ENCODE data around the gene EFHC1.

Gene EFHC1

GRCh38 chr6:52560462-52560861 is 140.3 kb downstream of the EFHC1 start:
- DNase-seq (ENCODE audit: low spot score) (no peak), ATAC-seq (ENCODE audit: low read depth) (no peak)
- Histone ChIP-seq H3K36me3 (ENCODE audit: low read depth) (peaks cover 6% of the 10 kb centered on the region; the same call in 1 of the 2 replicates), H3K27me3 (ENCODE audit: insufficient read depth, poor library complexity, severe bottlenecking) (no peaks in the 10 kb centered on the region), H3K4me3 (ENCODE audit: severe bottlenecking) (no peak overlapping the region), H3K9me3 (ENCODE audit: severe bottlenecking) (no peaks in the 10 kb centered on the region), H3K27ac (ENCODE audit: poor library complexity, severe bottlenecking) (no peak overlapping the region), H3K4me1 (ENCODE audit: insufficient read depth, poor library complexity, severe bottlenecking) (peaks cover 7% of the 10 kb centered on the region)
- no peak for TF ChIP-seq CTCF (IDR thresholded peaks at IDR 0.05; ENCODE audit: poor library complexity, severe bottlenecking)

GRCh38 chr6:52562911-52563310 is 142.8 kb downstream of the EFHC1 start:
- H3K27me3 ChIP-seq (ENCODE audit: insufficient read depth, poor library complexity, severe bottlenecking), result no peaks in the 10 kb centered on the region
- H3K9me3 ChIP-seq (ENCODE audit: severe bottlenecking), result no peaks in the 10 kb centered on the region
- peak overlapping the region; percentile 15 for H3K27ac ChIP-seq (ENCODE audit: poor library complexity, severe bottlenecking)
- H3K36me3 ChIP-seq (ENCODE audit: low read depth), result peaks cover 10% of the 10 kb centered on the region; the same call in 1 of the 2 replicates
- H3K4me3 ChIP-seq (ENCODE audit: severe bottlenecking), result no peak overlapping the region
- DNase-seq (ENCODE audit: low spot score) (no peak), ATAC-seq (ENCODE audit: low read depth) (no peak)
- no peak for TF ChIP-seq CTCF (IDR thresholded peaks at IDR 0.05; ENCODE audit: poor library complexity, severe bottlenecking)
- peaks cover 27% of the 10 kb centered on the region for H3K4me1 ChIP-seq (ENCODE audit: insufficient read depth, poor library complexity, severe bottlenecking)

GRCh38 chr6:52564856-52565255 is 144.7 kb downstream of the EFHC1 start:
- no peaks in the 10 kb centered on the region for H3K9me3 ChIP-seq (ENCODE audit: severe bottlenecking)
- ATAC-seq (ENCODE audit: low read depth), result no peak
- TF ChIP-seq CTCF (IDR thresholded peaks at IDR 0.05; ENCODE audit: poor library complexity, severe bottlenecking), result no peak
- H3K4me1 ChIP-seq (ENCODE audit: insufficient read depth, poor library complexity, severe bottlenecking), result peaks cover 35% of the 10 kb centered on the region
- no peak for DNase-seq (ENCODE audit: low spot score)
- H3K27me3 ChIP-seq (ENCODE audit: insufficient read depth, poor library complexity, severe bottlenecking), result no peaks in the 10 kb centered on the region
- no peak overlapping the region for H3K27ac ChIP-seq (ENCODE audit: poor library complexity, severe bottlenecking)
- peaks cover 10% of the 10 kb centered on the region; the same call in 1 of the 2 replicates for H3K36me3 ChIP-seq (ENCODE audit: low read depth)
- H3K4me3 ChIP-seq (ENCODE audit: severe bottlenecking), result no peak overlapping the region

- Histone ChIP-seq H3K9me3 (ENCODE audit: severe bottlenecking) (no peaks in the 10 kb centered on the region), H3K4me1 (ENCODE audit: insufficient read depth, poor library complexity, severe bottlenecking) (peaks cover 35% of the 10 kb centered on the region), H3K27me3 (ENCODE audit: insufficient read depth, poor library complexity, severe bottlenecking) (no peaks in the 10 kb centered on the region), H3K4me3 (ENCODE audit: severe bottlenecking) (no peak overlapping the region), H3K27ac (ENCODE audit: poor library complexity, severe bottlenecking) (peak overlapping the region; percentile 73), H3K36me3 (ENCODE audit: low read depth) (peaks cover 10% of the 10 kb centered on the region; the same call in 1 of the 2 replicates)
- TF ChIP-seq CTCF (IDR thresholded peaks at IDR 0.05; ENCODE audit: poor library complexity, severe bottlenecking), result no peak
- DNase-seq (ENCODE audit: low spot score), result no peak
- ATAC-seq (ENCODE audit: low read depth), result no peak
These were observed 146.1 kb downstream of the EFHC1 start for GRCh38 chr6:52566201-52566600.

- peak overlapping the region; percentile 73 for H3K27ac ChIP-seq (ENCODE audit: poor library complexity, severe bottlenecking)
- no peaks in the 10 kb centered on the region for H3K9me3 ChIP-seq (ENCODE audit: severe bottlenecking)
- ATAC-seq (ENCODE audit: low read depth) (peak; percentile 89), DNase-seq (ENCODE audit: low spot score) (peak; percentile 75)
- peaks cover 10% of the 10 kb centered on the region; the same call in 1 of the 2 replicates for H3K36me3 ChIP-seq (ENCODE audit: low read depth)
- peaks cover 35% of the 10 kb centered on the region for H3K4me1 ChIP-seq (ENCODE audit: insufficient read depth, poor library complexity, severe bottlenecking)
- H3K27me3 ChIP-seq (ENCODE audit: insufficient read depth, poor library complexity, severe bottlenecking), result no peaks in the 10 kb centered on the region
- no peak overlapping the region for H3K4me3 ChIP-seq (ENCODE audit: severe bottlenecking)
- no peak for TF ChIP-seq CTCF (IDR thresholded peaks at IDR 0.05; ENCODE audit: poor library complexity, severe bottlenecking)
These were observed 146.7 kb downstream of the EFHC1 start for GRCh38 chr6:52566853-52567279.

Measured in RWPE2 (cell line).